HT-29 (cell line): ENCODE results near the gene FBF1. TPM values are rescaled to one million over a fixed set of nuclear protein-coding genes. Genes with fewer than 3 reads are reported as not detected.
A peak's percentile ranks its signal among the peaks of the same experiment; 100 is the strongest.
"Not testable (repeated sequence)": the region's sequence is repeated elsewhere in the genome, so short reads cannot be mapped to it uniquely, and the experiment has no call there.

Experiments used
- DNase-seq: peaks from one replicate; pipeline ENCODE4 v3.0.0-alpha.2; 2015; ENCODE audit warnings: low spot score
- total RNA-seq: library from RNA; depleted of rRNA; stranded (reverse); fragments of >200 nt; shearing (Covaris generic); gene quantifications from 2 replicates; pipeline ENCODE4 v1.2.3, GENCODE V29; 2014

Gene FBF1
- total RNA-seq, 1 experiment from 2014 or later: 13.1 TPM

DNA sequence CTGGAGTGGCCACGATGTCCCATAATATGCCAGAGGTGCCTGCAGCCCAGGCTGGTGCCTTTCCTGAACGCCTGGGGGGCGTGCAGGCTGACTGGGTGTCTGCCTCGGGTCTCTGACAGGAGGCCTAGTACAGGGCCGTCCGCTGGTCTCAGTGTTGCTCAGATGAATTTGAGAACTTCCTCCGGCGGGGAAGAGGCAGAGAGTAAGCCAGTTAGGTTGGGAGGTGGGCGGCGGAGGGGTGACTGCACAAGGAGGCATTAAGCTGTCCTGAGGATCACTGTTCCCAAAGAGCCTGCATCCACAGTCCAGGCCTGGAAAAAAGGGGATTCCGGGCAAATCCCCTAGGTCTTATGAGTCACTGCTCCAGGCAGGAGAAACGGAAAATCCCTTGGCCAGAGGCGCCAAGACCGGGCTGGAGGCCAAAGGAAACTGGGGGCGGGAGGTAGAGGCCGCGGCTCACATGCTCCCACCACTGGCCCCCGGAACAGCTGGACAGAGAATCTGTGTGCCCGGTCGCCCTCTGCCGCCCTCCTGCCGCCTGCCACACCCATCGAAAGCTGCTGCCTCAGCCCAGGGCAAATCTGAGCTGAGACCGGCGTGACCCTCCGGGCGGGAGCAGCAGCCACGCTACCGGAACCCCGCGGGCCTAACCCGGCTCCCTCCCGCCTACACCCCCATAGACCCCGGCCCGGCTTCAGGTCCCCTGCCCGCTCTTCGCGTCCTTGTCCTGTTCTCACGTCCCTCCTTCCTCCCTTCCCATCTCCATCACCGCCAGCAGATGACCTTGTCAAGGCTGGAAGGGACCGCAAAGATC lies 63.7 kb downstream of the FBF1 start:
- DNase-seq: peak; percentile 61

DNA sequence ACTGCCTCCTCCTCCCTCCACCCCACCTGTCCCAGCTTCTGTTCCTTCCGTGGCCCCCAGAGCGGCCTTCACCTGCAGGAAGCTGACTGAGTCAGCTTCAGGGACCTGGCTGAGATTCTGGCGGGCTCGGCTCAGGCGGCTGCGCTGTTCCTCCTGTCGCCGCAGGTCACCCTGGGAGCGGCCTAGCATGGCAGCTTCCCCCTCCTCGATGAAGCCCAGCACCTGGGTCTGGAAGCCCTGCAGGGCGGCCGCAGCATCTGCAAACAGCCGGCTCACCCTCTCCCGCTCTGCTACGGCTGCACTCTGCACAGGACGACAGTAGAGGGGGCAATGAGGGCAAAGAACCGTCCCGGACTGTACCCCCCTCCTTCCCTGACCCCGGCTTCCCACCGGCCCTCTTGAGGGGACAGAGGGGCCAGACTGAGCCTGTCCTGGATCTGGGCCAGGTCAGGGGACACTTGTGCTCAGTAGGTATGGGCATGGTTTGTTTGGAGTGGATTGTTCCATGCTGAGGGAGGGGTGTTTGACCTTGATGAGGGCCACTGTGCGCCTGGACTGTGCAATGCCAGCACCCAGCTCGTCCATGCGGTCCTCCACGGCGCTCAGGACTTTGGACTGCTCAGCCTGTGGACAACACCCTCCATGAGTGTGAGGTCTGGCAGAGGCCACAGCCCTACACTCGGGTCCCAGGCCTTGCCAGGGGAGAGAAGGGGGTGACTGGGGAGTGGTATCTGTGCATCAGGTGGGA lies 64.5 kb downstream of the FBF1 start:
- DNase-seq: peak; percentile 88

DNA sequence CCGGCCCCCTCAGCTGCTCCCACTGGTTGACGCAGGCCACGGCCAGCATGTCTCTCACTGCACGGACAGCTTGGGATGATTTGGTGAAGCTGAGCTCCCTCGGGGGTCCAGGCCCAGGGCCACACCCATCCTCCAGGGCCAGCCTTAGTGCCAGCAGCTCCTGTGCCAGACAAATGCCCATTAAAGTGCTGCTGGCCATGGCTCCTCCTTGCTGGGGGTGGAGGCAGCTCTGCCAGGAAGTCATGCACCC lies 65.0 kb downstream of the FBF1 start:
- no peak for DNase-seq

DNA sequence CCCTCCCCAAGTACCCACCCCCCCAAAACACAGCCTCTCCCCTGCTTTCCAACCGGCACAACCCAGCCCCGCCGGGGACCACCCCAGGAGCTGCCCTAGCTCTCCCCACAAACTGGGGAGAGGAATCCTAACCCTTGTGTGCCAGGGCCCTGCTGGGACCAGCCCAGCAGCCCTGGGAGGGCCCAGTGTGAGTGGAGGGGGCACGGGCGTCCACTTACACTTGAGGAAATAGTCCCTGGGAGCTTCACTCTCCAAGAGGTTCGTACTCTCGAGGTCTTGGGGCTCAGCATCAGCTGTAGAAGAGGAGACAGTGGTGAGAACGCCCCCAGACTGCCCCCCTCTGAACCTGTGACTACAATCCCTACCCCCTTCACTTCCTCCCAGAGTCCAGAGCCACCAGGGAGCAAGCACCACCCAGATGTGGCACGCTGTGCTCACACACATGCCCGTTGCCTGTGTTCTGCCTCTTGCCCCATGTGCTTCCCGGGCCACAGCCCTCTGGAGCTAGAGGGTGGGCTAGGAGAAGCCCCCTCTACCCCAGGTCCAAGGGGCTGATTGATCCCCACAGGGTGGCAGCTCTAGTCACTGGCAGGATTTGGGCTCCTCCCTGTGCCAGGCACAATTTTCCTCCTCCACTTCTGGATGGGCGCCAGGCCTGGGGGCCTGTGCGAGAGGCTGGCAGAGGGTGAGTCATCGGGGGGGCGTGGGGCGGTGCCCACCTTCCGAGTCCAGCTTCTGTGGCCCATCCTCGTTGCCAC lies 65.5 kb downstream of the FBF1 start:
- DNase-seq: peak; percentile 71

DNA sequence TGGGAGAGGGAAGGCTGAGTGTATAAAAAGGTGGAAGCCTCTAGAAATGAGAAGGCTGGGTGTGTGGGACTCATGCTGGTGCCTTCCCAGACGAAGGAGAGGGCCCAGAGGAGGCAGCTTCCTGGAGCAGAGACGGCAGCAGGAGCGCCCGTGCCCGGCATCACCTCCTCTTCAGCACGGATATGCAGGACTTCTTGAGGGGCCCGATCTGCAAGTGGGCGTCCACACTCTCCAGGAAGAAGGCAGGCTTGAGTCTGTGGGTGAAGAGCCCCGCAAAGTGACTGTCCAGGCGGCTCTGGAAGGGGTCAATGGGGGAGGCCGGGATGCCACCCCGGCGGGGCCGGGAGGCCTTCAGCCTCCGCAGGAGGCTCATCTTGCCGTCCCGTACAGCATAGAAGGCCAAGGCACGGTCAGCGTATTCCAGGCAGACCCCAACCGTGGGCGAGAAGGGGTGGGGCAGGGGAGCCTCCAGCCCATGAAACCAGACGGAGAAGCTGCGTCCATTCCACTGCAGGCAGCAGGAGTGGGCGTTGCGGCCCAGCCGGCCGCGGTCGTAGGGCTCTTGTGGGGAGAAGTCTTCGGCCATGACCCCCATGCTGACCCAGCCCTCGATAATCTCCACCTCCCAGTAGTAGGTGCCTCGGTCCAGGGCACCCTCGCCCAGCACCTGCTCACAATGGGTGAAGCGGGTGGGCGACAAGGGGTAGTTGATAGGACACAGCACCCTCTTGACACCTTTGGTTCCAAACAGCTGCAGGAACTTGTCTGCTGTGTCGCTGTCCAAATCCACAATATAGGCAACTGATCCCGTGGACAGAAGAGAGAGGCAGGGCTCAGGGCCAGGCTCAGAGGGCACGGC lies 66.3 kb downstream of the FBF1 start:
- DNase-seq: no peak

DNA sequence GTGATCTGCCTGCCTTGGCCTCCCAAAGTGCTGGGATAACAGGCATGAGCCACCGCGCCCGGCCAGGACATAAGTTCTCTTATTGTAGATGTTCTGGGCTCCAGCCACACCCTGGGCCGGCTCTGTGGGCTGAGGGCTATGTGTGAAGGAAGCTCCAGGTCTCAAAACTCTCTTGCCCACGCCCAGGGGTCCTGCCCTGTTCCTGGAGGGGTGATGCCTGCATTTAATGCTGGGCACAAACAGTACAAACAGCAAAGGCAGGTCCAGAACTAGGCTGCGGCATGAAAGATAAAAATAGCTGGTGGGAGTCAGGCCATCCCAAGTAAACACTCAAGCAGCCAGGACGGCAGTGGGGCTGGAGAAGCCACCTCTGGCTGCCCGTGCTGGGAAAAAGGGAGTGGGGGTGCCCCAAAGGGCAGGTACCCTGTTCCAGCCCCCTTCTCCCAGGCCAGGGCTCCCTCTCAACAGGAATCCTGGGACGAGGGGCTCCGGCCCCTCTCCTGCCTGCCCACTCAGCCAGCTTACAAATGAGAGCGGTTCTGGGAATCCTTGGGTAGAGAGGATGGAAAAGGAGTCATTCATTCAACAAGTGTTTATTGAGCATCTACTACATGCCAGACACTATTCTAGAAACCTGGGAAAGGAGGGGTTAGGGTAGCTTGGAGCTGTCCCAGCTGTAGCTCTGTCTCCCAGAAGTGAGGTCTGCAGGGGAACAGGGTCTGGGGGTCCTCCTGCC lies 67.1 kb downstream of the FBF1 start:
- no peak for DNase-seq

DNA sequence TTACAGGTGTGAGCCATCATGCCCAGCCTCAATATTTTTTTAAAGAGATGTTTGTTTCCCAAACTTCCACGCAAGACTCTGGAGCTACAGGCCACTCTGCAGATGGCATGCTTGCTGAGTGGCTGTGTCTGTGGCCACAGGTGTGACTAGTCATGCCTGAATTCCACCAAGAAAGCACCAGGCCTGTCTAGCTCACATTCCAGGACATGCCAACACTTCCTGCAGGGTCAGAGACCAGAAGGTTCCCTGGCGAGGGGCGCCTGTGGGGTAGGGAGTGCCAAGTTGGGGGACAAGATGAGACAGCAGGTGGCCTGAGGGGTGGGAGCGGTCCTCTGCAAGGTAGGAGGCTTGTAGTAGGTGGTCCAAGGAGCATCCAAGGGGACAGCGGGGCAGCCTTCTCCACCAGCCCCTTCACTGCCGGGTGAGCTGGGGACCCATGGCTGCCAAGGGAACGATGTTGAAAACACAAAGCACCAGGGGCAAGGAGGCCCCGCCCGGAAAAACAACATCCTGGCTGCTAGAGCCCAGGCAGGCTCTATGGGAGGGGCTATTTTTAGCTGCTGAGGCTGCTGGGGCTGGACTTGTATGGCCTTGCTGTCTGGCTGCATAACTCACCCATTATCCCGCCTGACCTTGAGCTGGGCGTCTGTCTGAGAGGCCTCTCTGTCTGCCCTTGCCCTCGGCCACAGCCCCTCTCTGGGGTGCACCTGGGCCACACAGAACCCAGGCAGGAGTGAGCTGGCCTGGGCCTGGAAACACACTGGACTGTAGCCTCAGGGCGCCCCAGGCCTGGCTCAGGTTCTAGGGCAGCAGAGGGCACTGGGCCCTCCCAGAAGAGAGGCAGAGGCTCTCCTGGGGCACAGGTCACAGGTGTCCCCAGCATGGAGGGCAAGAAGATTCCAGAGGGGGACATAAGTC lies 68.1 kb downstream of the FBF1 start:
- DNase-seq: peak; percentile 86

DNA sequence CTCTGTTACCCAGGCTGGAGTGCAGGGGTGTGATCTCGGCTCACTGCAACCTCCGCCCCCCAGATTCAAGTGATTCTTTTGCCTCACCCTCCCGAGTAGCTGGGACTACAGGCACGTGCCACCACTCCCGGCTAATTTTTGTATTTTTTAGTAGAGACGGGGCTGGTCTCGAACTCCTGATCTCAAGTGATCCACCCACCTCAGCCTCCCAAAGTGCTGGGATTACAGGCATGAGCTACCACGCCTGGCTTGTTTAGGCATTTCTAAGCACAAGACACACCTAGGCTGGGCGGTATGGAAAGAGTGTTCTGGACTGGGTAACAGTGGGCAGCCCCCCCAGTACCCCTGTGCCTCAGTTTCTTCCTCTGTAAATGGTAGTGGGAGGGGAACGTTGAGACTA lies 70.6 kb downstream of the FBF1 start:
- not testable (repeated sequence) for DNase-seq

DNA sequence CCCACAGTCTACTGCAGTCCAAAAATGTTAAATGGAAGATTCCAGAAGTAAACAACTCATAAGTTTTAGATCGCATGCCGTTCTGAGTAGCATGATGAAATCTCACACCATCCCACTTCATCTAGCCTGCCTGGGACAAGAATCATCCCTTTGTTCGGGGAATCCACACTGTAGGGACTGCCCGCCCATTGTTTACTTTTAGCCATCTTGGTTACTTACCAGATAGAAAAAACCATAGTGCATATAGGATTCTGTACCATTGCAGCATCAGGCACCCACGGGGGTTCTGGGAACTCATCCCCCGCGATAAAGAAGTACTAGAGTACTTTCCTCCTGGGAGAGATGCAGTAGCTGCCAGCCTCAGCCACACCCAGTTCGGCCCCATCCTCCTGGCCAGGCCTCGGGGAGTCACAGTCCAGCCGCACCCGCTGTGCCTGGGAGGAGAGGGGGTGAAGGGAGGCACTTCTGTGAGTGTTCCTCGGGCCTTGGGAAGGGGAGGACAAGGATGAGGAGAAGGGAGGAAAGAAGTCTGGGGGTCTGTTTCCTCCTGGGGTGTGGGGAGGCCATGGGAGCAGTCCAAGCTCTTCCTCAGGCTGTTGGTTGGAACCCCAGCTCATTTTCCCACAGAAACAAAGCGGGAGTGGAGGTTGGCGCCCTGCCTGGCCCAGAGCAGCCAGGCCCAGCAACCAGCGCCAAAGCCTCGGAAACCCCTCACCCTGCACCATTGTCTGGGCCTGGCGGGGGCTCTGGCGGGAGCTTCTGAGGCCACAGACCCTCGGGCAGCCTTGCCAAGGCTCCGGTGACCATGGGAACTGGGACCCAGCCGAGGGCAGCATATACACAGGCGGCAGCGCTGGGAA lies 71.3 kb downstream of the FBF1 start:
- DNase-seq: peak; percentile 56

DNA sequence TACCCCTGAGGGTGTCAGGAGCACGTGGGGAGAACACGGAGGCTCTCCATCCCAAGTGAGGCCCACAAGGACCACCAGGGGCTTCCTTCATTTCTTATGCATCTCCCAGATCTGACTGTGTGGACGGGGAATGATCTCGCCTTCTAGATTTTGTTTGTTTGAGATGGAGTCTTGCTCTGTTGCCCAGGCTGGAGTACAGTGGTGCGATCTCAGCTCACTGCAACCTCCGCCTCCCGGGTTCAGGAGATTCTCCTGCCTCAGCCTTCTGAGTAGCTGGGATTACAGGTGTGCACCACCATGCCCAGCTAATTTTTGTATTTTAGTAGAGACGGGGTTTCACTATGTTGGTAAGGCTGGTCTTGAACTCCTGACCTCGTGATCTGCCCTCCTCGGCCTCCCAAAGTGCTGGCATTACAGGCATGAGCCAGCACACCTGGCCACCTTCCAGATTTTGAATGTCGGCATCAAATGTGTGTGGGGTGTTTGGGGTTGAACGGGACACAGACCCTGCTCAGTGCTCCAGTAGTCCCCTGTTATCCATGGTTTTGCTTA lies 72.0 kb downstream of the FBF1 start:
- not testable (repeated sequence) for DNase-seq

DNA sequence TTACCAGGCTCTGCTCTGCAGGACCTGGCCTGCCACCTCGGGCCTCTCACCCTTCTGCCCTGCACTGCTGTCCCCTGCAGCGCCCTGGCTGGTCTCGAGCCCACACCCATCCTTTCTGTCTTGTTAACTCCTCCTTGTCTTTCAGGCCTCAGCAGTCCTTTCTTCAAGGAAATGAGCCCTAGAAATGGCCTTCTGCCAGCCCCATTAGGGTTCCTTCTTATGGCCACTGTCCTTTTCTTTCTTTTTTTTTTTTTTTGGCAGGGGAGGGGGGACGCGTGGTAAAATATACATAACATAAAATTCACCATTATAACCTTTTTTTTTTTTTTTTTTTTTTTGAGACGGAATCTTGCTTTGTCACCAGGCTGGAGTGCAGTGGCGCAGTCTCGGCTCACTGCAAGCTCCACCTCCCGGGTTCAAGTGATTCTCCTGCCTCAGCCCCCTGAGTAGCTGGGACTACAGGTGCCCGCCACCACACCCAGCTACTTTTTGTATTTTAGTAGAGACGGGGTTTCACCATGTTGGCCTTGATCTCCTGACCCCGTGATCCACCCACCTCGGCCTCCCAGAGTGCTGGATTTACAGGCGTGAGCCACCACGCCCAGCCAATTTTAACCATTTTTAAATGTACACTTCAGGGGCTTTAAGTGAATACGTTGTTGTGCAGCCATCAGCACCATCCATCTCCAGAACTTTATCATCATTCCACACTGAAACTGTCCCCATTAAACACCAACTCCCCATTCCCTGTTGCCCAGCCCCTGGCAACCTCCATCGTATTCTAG lies 75.2 kb downstream of the FBF1 start:
- DNase-seq: not testable (repeated sequence)

DNA sequence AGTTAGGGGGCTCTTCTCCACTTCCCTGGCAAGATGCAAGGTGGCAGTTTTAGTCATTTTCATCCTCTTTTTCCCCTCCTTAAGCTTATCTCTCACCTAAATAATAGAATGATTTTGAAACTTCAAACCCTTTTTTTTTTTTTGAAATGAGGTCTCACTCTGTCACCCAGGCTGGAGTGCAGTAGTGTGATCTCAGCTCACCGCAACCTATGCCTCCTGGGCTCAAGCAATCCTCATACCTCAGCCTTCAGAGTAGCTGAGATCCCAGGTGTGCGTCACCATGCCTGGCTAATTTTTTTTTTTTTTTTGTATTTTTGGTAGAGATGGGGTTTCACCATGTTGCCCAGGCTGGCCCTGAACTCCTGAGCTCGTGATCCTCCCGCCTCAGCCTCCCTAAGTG lies 76.0 kb downstream of the FBF1 start:
- DNase-seq: not testable (repeated sequence)

DNA sequence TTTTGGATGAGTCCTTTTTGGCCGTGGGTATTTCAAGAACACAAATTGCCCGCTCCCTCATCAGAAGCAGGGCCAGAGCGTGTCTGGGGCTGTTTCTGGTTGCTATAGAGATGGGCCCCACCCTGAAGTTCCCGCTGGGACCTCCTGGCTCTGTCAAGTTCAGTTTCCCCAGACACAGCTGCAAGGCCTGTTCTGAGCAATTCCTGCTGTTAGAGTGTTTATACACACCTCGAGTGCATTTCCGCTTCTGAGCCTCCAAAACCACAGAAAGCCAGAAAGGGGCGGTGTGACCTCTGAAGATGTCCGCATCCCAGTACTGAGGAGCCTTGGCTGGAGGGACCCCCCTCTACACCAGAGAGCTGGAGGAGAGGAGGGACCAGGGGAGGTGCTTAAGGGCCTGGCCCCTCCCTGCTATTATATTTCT lies 76.4 kb downstream of the FBF1 start:
- peak; percentile 33 for DNase-seq

DNA sequence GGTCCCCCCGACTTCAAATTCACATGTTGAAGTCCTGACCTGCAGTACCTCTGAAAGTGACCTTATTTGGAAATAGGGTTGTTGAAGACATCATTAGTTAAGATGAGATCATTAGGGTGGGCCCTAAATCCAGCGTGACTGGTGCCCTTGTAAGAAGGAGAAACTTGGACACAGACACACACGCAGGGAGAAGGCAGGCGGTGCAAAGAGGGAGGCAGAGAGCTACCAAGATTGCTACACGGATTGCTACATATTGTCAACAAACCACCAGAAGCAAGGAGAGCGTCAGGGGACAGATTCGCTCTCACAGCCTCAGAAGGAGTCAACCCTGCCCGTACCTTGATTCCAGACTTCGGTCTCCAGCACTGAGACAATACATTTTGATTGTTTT lies 78.9 kb downstream of the FBF1 start:
- no peak for DNase-seq
